M059J (cell line): Measurements from ENCODE around the gene UHRF1. TPM values are rescaled to one million over a fixed set of nuclear protein-coding genes. Genes with fewer than 3 reads are reported as not detected.
"Not testable (repeated sequence)": the region's sequence is repeated elsewhere in the genome, so short reads cannot be mapped to it uniquely, and the experiment has no call there.

ENCODE experiments used
- DNase-seq: peaks from one replicate; pipeline ENCODE4 v3.0.0-alpha.2; 2012; ENCODE audit warnings: low read depth
- total RNA-seq: library from RNA; depleted of rRNA; stranded (reverse); fragments of >200 nt; shearing (Covaris generic); gene quantifications from 2 replicates; pipeline ENCODE4 v1.2.3, GENCODE V29; 2014

The UHRF1 gene
- total RNA-seq, 1 experiment from 2014 or later, result 60.1 TPM

- DNase-seq, result peak; percentile 72
Observed at GRCh38 chr19:4933528-4933927, 24.2 kb downstream of the UHRF1 start.

DNA sequence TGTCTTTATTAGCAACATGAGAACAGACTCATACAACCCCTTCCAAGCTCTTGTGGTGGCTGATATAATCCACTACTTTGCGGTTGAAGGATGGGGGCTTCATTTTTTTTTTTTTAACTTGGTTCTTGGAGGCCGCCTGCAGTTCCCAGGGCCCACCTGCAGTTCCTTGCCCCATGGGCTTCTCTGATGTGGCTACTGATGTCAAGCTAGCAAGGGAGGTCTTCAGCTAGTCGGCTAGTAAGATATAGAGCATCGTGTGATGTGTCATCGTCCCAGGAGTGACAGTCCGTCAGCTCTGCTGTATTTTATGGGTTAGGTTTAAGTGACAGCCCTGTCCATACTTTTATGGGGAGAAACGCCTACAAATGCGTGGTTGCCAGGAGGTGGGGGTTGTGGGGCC lies 26.1 kb downstream of the UHRF1 start:
- DNase-seq, result no peak

- no peak for DNase-seq
Observed at GRCh38 chr19:4937060-4937459, 27.8 kb downstream of the UHRF1 start.

GRCh38 chr19:4938461-4938860 lies 29.2 kb downstream of the UHRF1 start:
- not testable (repeated sequence) for DNase-seq

- no peak for DNase-seq
Observed at GRCh38 chr19:4939466-4939865, 30.2 kb downstream of the UHRF1 start.

- DNase-seq, result not testable (repeated sequence)
Observed at GRCh38 chr19:4941638-4942169, 32.4 kb downstream of the UHRF1 start.

- DNase-seq, result not testable (repeated sequence)
Observed at GRCh38 chr19:4950650-4951049, 41.3 kb downstream of the UHRF1 start.

DNA sequence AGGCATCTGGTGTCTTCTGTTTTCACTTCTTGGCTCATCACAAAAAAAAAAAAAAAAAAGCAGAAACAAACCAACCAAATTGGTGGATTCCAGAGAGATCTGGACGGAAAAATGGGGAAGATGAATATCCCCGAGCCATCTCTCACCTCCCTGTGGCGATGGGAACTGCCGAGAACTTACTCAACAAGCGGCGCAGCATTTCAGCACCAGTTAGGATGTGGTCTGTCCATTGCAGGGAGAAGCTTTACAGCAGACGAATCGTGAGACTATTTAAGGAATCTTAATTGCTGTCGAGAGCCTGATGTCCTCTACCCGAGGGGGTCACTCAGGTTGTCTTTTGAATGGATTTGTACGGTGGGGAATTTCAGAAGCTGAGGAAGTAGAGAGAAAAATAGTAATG lies 42.4 kb downstream of the UHRF1 start:
- DNase-seq, result no peak

DNA sequence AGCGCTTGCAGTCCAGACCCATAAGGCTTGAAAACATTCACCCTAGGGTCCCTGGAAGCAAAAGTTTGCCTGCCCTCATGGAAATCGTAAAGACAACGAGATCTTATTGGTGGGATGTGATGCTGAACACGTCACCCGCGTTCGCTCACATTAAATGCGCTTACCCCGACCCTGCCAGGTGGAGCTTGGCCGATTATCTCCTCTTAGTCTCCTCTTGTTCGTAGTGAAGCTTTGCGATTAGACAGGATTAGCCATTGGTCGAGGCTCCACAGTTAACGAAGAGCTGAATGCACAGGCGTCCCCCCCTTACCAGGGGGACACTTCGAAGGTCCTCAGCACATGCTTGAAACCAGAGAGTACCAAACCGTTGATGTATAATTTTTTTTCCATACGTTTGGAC lies 43.6 kb downstream of the UHRF1 start:
- no peak for DNase-seq

DNA sequence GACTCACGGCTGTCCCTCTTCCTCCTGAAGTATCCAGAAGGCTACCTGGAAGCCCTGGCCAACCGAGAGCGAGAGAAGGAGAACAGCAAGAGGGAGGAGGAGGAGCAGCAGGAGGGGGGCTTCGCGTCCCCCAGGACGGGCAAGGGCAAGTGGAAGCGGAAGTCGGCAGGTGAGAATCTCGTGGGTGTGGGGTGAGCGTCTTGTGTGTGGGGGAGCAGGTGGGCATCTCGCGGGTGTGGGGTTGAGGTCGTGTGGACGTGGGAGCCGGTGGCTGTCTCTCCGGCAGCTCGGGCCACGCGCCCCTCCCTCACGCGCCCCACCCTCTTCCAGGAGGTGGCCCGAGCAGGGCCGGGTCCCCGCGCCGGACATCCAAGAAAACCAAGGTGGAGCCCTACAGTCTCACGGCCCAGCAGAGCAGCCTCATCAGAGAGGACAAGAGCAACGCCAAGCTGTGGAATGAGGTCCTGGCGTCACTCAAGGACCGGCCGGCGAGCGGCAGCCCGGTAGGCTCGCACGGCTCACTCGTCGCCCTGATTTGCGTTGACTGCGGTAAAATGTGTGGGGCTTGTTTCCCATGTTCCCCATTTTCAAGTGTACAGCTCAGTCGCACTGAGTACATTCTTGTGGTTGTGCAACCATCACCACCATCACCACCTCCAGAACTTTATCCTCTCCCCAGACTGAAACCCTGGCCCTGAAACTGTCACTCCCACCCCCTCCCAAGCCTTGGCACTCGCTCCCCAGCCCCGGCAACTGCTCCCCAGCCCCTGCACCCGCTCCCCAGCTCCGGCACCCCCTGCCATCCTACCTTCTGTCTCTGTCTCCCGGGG lies 45.2 kb downstream of the UHRF1 start:
- DNase-seq, result not testable (repeated sequence)

GRCh38 chr19:4955274-4955673 lies 46.0 kb downstream of the UHRF1 start:
- DNase-seq, result no peak

- peak; percentile 42 for DNase-seq
Observed at GRCh38 chr19:4957981-4958380, 48.7 kb downstream of the UHRF1 start.

DNA sequence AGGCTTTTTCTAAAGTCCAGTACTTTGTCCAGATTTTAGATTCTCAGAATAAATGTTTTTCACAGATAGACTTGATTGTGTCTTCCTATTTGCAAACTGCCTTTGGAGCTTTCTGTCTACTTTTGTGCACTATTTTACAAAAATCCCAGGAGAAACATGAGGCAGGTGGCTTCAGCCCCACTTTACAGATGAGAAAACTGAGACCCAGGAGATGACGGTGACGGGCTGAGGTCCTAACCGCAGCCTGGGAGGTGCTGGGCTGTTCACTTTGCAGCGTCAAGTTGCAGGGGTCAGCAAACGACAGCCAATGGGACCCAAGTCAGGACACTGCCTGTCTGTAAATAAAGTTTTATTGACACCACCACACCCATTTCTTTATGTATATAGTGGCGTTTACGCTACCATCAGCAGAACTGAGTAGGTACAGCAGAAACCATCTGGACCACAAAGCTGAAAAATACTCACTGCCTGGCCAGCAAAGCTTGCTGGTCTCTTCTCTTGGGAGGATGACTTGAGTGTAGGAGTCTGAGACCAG lies 52.9 kb downstream of the UHRF1 start:
- DNase-seq, result no peak

GRCh38 chr19:4965061-4965460 lies 55.8 kb downstream of the UHRF1 start:
- no peak for DNase-seq

DNA sequence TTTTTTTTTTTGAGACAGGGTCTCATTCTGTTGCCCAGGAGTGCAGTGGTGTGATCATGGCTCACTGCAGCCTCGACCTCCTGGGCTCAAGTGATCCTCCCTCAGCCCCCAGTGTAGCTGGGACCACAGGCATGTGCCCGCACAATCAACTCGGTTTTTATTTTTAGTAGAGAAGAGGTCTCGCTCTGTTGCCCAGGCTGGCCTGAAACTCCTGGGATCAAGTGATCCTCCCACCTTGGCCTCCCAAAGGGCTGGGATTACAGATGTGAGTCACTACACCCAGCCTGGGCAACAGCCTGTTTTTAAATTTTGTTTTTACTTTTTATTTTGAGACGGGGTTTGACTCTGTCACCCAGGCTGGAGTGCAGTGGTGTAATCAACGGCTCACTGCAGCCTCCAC lies 57.3 kb downstream of the UHRF1 start:
- peak; percentile 24 for DNase-seq

DNA sequence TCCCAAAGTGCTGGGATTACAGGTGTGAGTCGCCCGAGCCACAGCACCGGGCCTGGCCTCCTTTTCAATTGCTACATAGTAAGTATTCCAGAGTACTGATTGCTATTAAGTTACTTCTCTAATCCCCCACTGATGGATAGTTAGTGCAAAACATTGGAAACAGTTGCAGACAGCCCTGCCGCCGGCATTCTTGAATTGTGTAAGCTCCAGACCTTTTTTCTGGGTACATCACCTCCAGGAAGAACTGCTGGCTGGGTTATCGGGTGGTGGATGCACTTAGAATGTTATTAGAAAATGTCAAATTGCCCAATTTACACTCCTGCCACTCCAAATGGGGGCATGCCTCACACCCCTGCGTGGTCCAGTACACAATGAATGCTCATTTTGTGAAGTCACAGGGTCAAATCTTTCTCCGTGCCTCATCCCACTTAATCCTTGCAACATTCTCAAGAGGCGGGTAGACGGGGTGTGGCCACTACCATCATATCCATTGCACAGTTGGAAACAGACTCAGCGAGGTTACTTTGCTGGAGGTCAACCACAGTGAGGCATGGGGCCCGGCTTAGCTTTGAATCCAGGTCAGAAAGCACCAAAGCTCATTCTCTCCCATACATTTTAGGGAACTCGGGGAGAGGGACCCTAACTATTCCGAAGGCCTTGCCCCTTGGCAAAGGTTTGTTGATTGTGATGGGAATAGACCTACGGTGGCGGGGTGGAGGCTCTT lies 58.6 kb downstream of the UHRF1 start:
- peak; percentile 76 for DNase-seq

DNA sequence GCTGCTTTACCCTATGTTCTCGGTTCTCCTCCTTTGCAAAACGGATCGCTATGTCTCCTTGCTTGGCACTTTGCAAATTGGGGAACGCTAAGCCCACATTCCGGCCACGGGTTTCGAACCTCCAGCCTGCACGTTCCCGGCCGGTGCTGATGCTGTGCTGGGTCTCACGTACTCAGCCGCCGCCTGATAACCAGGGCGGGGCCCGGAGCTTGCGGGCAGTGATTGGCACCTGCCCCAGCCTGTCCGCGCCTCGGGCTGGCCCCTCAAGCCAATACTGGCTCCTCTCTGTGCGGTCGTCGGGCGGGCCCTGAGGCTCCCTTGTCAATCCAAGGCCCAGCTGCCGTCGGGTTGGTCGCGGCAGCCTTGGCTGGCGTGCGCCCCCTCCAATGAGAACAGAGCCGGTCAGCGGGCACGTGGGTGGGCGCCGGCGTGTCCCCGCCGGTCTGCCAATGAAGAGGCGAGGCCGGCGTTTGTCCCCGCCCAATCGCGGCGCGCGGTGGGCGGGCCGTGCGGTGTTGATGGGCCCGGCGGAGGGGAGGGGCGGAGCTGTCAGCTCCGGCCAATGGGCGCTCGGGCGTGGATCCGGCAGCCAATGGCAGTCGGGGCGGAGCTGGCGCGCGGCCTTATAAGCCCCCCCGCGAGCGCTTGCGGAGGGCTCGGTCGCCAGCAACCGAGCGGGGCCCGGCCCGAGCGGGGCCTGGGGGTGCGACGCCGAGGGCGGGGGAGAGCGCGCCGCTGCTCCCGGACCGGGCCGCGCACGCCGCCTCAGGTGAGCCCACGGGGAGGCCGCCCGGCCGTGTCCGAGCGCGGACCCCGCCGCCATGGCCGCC lies 59.4 kb downstream of the UHRF1 start, which contains the start of gene KDM4B:
TSS of gene KDM4B (plus strand) at position 652 of the 830 bp plus-strand sequence. CDS start 63,778 bp downstream, outside the sequence.
- DNase-seq, result peak; percentile 99

- no peak for DNase-seq
Observed at GRCh38 chr19:4969292-4969771, 60.0 kb downstream of the UHRF1 start.

DNA sequence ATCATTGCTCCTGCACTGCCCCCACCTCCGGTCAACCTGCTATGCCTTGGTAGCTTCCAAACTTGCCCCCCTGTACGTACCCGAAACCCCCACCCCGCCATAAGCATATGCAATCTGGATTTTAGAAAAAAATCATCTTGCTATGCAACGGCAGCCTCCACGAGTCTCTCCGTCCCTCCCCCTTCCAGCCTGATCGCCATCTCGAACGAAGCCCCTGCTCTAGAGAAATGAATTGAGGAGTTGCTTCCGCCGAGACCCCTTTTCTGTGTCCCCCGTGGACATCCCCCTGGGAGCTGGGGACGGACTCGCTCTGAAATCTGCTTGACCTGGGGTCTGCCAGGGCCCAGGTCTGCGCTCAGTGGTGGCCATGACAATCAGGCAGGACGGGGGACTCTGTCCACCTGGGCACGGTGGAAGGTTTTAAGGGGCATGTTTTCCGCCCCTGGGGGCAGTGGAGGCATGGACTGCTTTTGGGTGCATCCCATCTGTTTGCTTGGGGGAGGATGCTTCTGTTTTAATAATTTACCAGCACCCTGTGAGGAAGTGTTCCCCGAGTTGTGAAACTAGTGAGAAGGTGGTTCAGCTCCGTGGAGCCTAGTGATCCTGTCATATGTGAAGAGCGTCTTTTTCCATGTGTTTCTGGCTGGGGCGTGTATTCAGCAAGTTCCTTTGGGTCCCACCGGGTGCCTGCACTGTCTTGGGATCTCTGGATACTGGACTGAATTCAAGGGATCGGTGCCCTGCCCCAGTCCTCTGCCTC lies 60.7 kb downstream of the UHRF1 start:
- peak; percentile 19 for DNase-seq

DNA sequence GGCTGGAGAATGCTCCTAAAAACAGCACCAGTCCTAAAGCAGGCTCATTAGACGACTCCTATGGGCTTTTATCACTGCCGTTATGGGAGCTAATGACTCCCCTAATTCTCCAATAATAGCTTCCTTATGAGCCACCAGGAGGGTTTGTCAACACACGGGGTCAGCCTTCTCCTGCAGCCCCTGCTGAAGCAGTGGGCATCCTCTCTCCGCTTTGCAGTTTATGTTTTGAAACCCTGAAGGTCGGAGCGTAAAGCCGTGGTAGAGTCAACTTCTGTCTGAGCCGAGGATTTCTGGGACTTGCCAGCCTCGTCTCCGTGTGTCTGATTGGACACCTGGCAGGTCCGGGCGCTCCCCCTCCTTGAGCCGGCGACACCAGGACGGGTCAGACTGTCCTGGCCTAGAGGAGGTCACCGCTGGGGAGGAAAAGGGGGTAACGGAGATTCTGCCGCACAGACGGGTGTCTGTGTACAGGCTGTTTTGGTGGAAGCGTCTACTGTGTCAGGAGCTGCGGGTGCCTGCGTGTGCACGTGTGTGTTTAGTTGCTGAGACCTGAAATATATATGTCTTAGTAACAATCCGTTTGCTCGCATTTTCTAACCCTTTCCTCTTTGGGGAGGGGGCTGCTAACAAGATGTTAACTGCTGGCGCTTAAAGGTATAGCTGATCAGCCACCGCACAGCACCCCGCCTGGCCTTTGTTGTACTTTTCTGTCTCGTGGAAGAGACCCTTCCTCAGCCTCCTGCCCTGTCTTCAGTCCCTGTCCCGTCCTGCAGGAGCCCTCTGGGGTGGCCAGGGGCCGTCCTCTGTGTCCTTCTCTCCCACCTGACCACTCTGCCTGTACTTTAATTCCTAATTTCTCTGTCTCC lies 61.5 kb downstream of the UHRF1 start:
- DNase-seq, result no peak
